ENCODE measurements around the gene PLEKHB2.

- no peak for TF ChIP-seq CTCF (IDR thresholded peaks at IDR 0.05)
- no peak for TF ChIP-seq POLR2A (IDR thresholded peaks at IDR 0.05)
These were observed 19.5 kb upstream of the PLEKHB2 start for GRCh38 chr2:131085646-131086045.

Data from adrenal gland (tissue), 5 donors.